H1 (cell line): ENCODE results near the gene MACROH2A1. TPM values are rescaled to one million over a fixed set of nuclear protein-coding genes. Genes with fewer than 3 reads are reported as not detected.

Experiments used
- ASH2L ChIP-seq: fragments of 200-600, 300-600 bp; sonication (generic); IDR thresholded peaks from one replicate; pipeline ENCODE4 v1.7.1; 2017; ENCODE audit warnings: low read length
- BACH1 ChIP-seq: IDR thresholded peaks from 2 replicates; pipeline ENCODE4 v1.6.1; 2012; ENCODE audit warnings: low read length, improper control_type of control experiment
- CBX5 ChIP-seq: fragments of 300-800, 300-1000 bp; sonication (generic); IDR thresholded peaks from 2 replicates; pipeline ENCODE4 v1.7.1; 2016; ENCODE audit warnings: antibody characterized with exemption, low read length, low read depth
- MAFK ChIP-seq: IDR thresholded peaks from 2 replicates; pipeline ENCODE4 v1.6.1; 2012; ENCODE audit warnings: low read depth, mild to moderate bottlenecking, improper control_type of control experiment, low read length
- SIX5 ChIP-seq: IDR thresholded peaks from 2 replicates; pipeline ENCODE4 v1.6.1; 2011; ENCODE audit warnings: mild to moderate bottlenecking, low read depth, low read length
- SP4 ChIP-seq: IDR thresholded peaks from 2 replicates; pipeline ENCODE4 v1.6.1; 2012; ENCODE audit warnings: low read length, inconsistent platforms
- SRF ChIP-seq: IDR thresholded peaks from 2 replicates; pipeline ENCODE4 v1.6.1; 2011; ENCODE audit warnings: mild to moderate bottlenecking, low read depth, low read length, moderate library complexity
- polyA plus RNA-seq, 7 experiments: library from polyadenylated mRNA; depleted of rRNA in 3 of 7; stranded (reverse) in 5 of 7; unstranded in 2 of 7; fragments of >200 nt in 5 of 7; fragments of 200-250 nt in 2 of 7; gene quantifications; 1 replicate in 5 of 7; 2 replicates in 1 of 7; 4 replicates in 1 of 7; pipeline versions ENCODE4 v1.2.1 to v1.2.3, GENCODE V29; 2011 to 2013; ENCODE audit warnings: missing spikeins in 2 of 7, mixed read lengths in 2 of 7
- total RNA-seq: library from RNA; stranded (reverse); fragmentation: NEBNext Ultra II Directional; extraction: Animal tissue kit (Norgen Biotek cat#: 25700); gene quantifications from 2 replicates; pipeline ENCODE4 v1.2.1, GENCODE V29; 2021
- TF ChIP-seq, protein P1 (sequence below): fragments of 300-600 bp; sonication (generic); IDR thresholded peaks from 2 replicates; pipeline ENCODE4 v1.7.1; 2012; ENCODE audit warnings: low read length, moderate library complexity, mild to moderate bottlenecking, inconsistent platforms; ENCODE audit not compliant: insufficient replicate concordance
- TF ChIP-seq, protein P2 (sequence below), 3 experiments: IDR thresholded peaks; 1 replicate in 2 of 3; 2 replicates in 1 of 3; pipeline versions ENCODE4 v1.5.1 to v1.6.1; 2011; ENCODE audit warnings: low read length in 3 of 3, mild to moderate bottlenecking in 3 of 3, inconsistent platforms in 2 of 3, low read depth in 1 of 3, moderate library complexity in 1 of 3; ENCODE audit not compliant: insufficient read depth in 1 of 3; ENCODE audit errors: control extremely low read depth in 1 of 3

MACROH2A1 gene
- total and polyA plus RNA-seq, 2 of the 8 experiments (the other 6 are each of a cell fraction or from before 2014, with no cell fraction given): 60.0 to 92.3 TPM

DNA sequence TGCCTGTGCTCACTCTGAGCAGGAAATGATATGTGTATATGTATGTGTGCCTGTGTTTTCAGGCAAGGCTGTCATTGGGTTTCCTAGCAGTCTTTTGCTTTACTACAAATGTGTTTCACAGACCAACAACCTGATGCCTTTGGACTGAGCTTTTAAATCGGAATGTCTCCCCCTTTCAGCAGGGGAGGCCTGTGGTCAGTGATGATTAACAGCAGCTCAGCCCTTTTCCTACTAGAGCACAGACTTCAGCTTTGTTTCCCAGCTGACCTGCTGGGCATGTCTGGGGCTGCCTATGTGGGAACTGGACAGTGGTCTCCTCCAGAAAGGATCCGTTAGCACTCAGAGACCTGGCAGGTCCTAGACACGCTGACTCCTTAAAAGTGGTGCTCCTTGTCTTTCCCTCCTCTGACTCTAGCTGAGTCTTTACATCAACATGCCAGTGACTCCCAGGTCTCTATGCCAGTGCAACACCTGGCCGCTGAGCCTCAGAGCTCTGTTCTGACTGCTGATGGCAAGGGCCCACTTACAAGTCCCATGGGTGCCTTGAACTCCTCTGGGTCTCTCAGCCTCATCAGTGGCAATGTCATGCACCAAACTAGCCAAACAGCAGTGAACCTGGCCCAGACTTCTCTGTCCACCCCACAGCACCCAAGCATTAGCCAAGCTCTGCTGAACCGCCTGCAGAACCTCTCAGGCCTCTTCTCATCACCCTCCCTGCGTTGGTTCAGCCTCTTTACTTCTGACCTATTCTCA, 7.7 kb downstream of the MACROH2A1 start (continued):
- TF ChIP-seq, protein P1, sequence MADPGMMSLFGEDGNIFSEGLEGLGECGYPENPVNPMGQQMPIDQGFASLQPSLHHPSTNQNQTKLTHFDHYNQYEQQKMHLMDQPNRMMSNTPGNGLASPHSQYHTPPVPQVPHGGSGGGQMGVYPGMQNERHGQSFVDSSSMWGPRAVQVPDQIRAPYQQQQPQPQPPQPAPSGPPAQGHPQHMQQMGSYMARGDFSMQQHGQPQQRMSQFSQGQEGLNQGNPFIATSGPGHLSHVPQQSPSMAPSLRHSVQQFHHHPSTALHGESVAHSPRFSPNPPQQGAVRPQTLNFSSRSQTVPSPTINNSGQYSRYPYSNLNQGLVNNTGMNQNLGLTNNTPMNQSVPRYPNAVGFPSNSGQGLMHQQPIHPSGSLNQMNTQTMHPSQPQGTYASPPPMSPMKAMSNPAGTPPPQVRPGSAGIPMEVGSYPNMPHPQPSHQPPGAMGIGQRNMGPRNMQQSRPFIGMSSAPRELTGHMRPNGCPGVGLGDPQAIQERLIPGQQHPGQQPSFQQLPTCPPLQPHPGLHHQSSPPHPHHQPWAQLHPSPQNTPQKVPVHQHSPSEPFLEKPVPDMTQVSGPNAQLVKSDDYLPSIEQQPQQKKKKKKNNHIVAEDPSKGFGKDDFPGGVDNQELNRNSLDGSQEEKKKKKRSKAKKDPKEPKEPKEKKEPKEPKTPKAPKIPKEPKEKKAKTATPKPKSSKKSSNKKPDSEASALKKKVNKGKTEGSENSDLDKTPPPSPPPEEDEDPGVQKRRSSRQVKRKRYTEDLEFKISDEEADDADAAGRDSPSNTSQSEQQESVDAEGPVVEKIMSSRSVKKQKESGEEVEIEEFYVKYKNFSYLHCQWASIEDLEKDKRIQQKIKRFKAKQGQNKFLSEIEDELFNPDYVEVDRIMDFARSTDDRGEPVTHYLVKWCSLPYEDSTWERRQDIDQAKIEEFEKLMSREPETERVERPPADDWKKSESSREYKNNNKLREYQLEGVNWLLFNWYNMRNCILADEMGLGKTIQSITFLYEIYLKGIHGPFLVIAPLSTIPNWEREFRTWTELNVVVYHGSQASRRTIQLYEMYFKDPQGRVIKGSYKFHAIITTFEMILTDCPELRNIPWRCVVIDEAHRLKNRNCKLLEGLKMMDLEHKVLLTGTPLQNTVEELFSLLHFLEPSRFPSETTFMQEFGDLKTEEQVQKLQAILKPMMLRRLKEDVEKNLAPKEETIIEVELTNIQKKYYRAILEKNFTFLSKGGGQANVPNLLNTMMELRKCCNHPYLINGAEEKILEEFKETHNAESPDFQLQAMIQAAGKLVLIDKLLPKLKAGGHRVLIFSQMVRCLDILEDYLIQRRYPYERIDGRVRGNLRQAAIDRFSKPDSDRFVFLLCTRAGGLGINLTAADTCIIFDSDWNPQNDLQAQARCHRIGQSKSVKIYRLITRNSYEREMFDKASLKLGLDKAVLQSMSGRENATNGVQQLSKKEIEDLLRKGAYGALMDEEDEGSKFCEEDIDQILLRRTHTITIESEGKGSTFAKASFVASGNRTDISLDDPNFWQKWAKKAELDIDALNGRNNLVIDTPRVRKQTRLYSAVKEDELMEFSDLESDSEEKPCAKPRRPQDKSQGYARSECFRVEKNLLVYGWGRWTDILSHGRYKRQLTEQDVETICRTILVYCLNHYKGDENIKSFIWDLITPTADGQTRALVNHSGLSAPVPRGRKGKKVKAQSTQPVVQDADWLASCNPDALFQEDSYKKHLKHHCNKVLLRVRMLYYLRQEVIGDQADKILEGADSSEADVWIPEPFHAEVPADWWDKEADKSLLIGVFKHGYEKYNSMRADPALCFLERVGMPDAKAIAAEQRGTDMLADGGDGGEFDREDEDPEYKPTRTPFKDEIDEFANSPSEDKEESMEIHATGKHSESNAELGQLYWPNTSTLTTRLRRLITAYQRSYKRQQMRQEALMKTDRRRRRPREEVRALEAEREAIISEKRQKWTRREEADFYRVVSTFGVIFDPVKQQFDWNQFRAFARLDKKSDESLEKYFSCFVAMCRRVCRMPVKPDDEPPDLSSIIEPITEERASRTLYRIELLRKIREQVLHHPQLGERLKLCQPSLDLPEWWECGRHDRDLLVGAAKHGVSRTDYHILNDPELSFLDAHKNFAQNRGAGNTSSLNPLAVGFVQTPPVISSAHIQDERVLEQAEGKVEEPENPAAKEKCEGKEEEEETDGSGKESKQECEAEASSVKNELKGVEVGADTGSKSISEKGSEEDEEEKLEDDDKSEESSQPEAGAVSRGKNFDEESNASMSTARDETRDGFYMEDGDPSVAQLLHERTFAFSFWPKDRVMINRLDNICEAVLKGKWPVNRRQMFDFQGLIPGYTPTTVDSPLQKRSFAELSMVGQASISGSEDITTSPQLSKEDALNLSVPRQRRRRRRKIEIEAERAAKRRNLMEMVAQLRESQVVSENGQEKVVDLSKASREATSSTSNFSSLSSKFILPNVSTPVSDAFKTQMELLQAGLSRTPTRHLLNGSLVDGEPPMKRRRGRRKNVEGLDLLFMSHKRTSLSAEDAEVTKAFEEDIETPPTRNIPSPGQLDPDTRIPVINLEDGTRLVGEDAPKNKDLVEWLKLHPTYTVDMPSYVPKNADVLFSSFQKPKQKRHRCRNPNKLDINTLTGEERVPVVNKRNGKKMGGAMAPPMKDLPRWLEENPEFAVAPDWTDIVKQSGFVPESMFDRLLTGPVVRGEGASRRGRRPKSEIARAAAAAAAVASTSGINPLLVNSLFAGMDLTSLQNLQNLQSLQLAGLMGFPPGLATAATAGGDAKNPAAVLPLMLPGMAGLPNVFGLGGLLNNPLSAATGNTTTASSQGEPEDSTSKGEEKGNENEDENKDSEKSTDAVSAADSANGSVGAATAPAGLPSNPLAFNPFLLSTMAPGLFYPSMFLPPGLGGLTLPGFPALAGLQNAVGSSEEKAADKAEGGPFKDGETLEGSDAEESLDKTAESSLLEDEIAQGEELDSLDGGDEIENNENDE: no peak
- TF ChIP-seq ASH2L: no peak
- TF ChIP-seq, protein P2, sequence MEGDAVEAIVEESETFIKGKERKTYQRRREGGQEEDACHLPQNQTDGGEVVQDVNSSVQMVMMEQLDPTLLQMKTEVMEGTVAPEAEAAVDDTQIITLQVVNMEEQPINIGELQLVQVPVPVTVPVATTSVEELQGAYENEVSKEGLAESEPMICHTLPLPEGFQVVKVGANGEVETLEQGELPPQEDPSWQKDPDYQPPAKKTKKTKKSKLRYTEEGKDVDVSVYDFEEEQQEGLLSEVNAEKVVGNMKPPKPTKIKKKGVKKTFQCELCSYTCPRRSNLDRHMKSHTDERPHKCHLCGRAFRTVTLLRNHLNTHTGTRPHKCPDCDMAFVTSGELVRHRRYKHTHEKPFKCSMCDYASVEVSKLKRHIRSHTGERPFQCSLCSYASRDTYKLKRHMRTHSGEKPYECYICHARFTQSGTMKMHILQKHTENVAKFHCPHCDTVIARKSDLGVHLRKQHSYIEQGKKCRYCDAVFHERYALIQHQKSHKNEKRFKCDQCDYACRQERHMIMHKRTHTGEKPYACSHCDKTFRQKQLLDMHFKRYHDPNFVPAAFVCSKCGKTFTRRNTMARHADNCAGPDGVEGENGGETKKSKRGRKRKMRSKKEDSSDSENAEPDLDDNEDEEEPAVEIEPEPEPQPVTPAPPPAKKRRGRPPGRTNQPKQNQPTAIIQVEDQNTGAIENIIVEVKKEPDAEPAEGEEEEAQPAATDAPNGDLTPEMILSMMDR (IDR thresholded peaks at IDR 0.05; ENCODE audit: control extremely low read depth in 1 of 3, insufficient read depth in 1 of 3, low read depth in 1 of 3, low read length in 3 of 3): no peak
- TF ChIP-seq SIX5: no peak
- no peak for TF ChIP-seq SRF
- TF ChIP-seq CBX5: no peak
- no peak for TF ChIP-seq SP4
- no peak for TF ChIP-seq BACH1
- TF ChIP-seq MAFK: no peak
